Erythroblast (primary cell): Measurements from ENCODE around the gene SLC22A4.

Experiments
- GATA1 ChIP-seq: IDR thresholded peaks from 2 replicates; pipeline ENCODE4 v1.6.1; 2011; ENCODE audit warnings: low read depth, mild to moderate bottlenecking, control low read depth, low read length, moderate library complexity
- POLR2A ChIP-seq: IDR thresholded peaks from 2 replicates; pipeline ENCODE4 v1.6.1; 2011; ENCODE audit warnings: mild to moderate bottlenecking, low read length

DNA sequence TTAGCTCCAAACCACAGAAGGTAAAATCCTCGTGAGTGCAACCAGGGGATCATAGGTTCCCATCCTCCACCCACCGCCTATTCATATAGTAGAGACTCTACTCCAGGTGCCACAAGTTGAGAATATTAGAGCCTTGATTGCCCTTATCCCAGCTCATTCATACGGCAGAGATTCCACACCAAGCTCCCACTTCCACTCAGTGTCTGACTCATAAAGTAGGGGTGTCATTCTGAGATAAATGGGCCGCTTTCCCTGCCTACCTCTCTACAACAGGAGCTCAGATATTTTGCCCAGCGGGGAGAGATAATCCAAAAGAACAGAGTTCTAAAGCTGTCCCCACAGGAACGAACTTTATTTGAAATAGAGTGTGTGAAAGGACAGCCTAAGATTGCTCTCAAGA lies 9.4 kb downstream of the SLC22A4 start:
- no peak for TF ChIP-seq POLR2A
- no peak for TF ChIP-seq GATA1
